HG03139 (cell line): ENCODE data around the gene LMO7.
"Not testable (repeated sequence)": the region's sequence is repeated elsewhere in the genome, so short reads cannot be mapped to it uniquely, and the experiment has no call there.

ENCODE experiments used
- ATAC-seq: cut with Tn5 transposase; IDR thresholded peaks from one replicate; pipeline ENCODE4 v1.9.1; 2021; ENCODE audit not compliant: unreplicated experiment

LMO7 gene

GRCh38 chr13:75647126-75647784 is 11.1 kb downstream of the LMO7 start:
- peak; percentile 60 for ATAC-seq

GRCh38 chr13:75648446-75648845 is 12.3 kb downstream of the LMO7 start:
- no peak for ATAC-seq

GRCh38 chr13:75651013-75651412 is 14.9 kb downstream of the LMO7 start:
- no peak for ATAC-seq

- ATAC-seq: no peak
Observed at GRCh38 chr13:75652726-75653125, 16.6 kb downstream of the LMO7 start.

GRCh38 chr13:75656425-75656989 is 20.4 kb downstream of the LMO7 start:
- ATAC-seq: no peak

- ATAC-seq: no peak
Observed at GRCh38 chr13:75657111-75657510, 21.0 kb downstream of the LMO7 start.

GRCh38 chr13:75660694-75661093 is 24.6 kb downstream of the LMO7 start:
- no peak for ATAC-seq

- no peak for ATAC-seq
Observed at GRCh38 chr13:75661443-75661842, 25.3 kb downstream of the LMO7 start.

- no peak for ATAC-seq
Observed at GRCh38 chr13:75666646-75667351, 30.7 kb downstream of the LMO7 start.

- no peak for ATAC-seq
Observed at GRCh38 chr13:75669706-75670105, 33.6 kb downstream of the LMO7 start.

- ATAC-seq: no peak
Observed at GRCh38 chr13:75670496-75670895, 34.4 kb downstream of the LMO7 start.

GRCh38 chr13:75675421-75675820 is 39.3 kb downstream of the LMO7 start:
- no peak for ATAC-seq

- ATAC-seq: no peak
Observed at GRCh38 chr13:75679459-75679858, 43.3 kb downstream of the LMO7 start.

- ATAC-seq: not testable (repeated sequence)
Observed at GRCh38 chr13:75680251-75680650, 44.1 kb downstream of the LMO7 start.

- ATAC-seq: no peak
Observed at GRCh38 chr13:75682326-75682725, 46.2 kb downstream of the LMO7 start.

- no peak for ATAC-seq
Observed at GRCh38 chr13:75685239-75685697, 49.1 kb downstream of the LMO7 start.

- ATAC-seq: no peak
Observed at GRCh38 chr13:75687150-75687763, 51.1 kb downstream of the LMO7 start.

- ATAC-seq: no peak
Observed at GRCh38 chr13:75689686-75690085, 53.6 kb downstream of the LMO7 start.

GRCh38 chr13:75690607-75691006 is 54.5 kb downstream of the LMO7 start:
- no peak for ATAC-seq

GRCh38 chr13:75691183-75691582 is 55.1 kb downstream of the LMO7 start:
- no peak for ATAC-seq

- ATAC-seq: no peak
Observed at GRCh38 chr13:75693227-75693626, 57.1 kb downstream of the LMO7 start.

- no peak for ATAC-seq
Observed at GRCh38 chr13:75694722-75695121, 58.6 kb downstream of the LMO7 start.
